Measurements from ENCODE around the gene RRAS2.
"Not testable (repeated sequence)": the region's sequence is repeated elsewhere in the genome, so short reads cannot be mapped to it uniquely, and the experiment has no call there.

RRAS2 gene

DNA sequence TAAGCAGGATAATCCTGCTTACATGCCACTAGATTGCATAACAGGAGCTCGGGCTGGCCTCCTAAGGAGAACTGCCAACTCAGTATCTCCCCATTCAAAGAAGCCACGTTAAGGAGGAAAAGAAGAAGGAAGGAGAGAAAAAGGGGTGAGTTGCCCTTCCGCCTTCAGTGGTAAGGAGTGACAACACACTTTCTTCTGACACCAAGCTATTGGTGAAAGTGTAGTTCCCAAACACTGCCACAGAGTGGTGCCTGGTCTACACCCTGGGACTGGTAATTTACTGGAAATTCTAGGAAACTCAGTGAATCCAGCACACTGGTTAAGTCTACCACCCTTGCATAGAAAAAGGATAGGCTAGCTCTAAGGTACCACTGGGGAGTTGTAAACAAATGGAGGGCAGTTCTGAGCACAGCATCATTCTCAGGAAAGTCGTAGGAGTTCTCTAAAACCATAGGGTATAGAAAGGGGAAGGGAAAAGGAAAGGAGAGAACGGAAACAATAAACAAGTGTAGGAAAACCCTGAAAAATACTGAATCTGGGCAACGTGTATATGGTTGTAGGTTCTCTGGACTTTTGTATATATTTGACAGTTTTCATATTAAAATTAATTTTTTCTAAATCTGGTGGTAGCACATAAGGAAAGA, 58.2 kb downstream of the RRAS2 start:
- peak; percentile 26 for DNase-seq

DNA sequence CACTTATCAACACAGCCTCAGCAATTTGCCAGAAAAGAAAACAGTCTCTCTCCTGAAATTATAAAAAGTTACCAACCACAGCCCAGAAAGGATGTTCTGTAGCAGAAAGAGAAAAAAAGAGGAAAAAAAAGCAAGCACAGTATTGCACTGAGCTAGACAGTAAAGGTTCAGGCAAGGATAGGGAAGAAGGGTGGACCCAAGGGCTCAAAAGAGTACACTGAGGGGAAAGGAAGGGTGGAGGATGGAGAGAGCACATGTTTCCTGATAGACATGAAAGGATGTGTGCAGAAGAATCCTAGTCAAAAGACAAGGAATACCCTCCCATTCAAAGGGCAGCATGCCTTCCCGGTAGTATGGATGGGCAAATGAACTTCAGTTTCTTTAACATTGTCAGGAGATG, 59.1 kb downstream of the RRAS2 start:
- no peak for DNase-seq

DNA sequence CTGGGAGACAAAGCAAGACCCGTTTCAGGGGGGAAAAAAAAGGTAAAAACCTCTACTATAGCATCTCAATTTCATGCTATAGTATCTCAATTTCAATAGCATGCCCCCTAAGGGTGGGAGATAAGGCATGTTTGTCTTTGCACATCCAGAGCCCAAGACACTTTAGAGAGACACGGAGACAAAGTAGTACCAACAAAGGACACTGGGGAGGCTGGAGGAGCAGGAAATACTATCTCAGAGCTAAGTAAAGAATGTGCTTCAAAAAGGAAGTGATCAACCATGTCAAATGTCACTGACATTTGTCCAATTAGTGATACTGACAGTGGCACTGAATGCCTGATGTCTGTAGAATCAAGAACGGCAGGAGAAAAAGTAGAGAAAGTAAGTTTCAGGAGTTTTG, 68.6 kb downstream of the RRAS2 start:
- DNase-seq = no peak

DNA sequence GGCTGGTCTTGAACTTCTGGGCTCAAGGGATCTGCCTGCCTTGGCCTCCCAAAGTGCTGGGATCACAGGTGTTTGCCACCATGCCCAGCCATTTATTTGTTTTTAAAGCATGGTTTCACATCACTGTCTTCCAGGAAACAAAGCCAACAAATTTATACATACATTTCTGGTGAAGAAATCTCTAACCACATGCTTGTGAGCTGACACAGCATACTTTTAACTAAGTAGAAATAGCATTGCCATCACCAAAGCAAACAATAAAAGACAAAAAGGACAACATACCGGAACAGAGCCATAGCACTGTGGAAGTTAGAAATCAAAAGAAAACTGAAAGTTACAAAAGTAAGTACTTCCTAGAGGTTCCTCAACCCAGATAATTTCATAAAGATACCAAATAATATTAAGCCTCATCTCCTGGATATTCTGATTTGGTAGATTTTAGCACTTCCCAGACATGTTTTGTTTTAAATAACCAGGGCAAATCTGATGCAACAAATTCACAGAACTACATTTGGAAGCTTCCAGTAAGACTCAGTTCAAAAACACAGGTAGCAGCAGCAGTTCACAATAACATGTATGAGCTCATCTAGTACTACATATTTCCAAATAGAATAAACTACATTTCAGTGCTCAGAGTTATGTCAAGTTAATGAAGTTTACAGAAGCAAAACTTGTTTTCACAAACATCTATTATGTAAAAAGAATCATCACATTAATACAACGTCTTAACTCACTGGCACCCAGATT, 70.6 kb downstream of the RRAS2 start:
- DNase-seq = no peak

DNA sequence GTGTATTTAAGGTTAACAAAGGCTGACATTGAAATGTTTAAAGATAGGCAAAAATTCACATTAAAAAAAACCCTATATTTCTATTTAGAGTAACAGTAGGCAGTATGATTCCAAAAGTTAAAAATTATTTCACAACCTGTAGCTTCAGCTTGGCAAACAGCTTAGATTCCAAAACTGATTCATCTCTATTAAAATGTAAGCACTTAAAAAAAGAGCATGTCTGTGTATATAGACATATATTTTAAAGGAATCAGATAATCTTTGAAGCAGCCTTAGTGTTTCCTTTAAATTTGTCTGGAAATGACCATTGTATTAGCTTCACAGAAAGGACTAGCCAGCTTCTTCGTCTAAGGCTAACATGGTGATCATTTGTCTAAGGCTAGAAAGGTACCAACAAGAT, 80.1 kb downstream of the RRAS2 start:
- DNase-seq = not testable (repeated sequence)

DNA sequence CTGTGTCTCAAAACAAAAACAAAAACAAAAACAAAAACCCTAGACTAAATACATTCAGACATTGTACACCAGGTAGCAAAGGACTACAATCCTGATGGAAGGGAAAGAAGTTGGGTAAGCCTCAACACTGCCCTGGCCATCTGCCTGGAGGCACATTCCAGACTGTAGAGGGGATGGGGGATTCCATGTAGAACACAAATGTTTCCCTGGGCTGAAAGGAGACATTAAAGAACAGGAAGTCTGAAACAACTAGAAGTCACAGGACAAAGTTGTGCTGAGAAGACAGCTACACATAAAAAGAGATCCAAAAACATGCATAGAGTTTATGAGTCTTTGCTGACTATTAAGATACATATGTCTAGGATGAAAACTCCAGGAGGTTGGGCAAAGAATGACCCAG, 83.9 kb downstream of the RRAS2 start:
- DNase-seq = no peak

DNA sequence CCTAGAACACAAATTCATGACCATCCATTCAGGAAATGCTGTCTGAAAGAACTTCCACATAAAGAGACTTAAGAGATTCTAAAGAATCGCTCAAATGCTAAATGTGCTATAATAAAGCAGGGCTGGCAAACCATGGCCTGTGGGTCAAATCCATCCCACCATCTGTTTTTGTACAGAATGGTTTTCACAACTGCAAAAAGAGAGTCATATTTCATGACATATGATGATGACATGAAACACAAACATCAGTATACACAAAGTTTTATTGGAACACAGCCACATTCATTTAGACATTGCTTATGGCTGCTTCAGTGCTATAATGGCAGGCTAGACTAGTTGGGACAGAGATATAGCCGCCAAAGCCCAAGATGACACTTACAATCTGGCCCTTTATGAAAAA, 85.1 kb downstream of the RRAS2 start:
- DNase-seq = no peak

DNA sequence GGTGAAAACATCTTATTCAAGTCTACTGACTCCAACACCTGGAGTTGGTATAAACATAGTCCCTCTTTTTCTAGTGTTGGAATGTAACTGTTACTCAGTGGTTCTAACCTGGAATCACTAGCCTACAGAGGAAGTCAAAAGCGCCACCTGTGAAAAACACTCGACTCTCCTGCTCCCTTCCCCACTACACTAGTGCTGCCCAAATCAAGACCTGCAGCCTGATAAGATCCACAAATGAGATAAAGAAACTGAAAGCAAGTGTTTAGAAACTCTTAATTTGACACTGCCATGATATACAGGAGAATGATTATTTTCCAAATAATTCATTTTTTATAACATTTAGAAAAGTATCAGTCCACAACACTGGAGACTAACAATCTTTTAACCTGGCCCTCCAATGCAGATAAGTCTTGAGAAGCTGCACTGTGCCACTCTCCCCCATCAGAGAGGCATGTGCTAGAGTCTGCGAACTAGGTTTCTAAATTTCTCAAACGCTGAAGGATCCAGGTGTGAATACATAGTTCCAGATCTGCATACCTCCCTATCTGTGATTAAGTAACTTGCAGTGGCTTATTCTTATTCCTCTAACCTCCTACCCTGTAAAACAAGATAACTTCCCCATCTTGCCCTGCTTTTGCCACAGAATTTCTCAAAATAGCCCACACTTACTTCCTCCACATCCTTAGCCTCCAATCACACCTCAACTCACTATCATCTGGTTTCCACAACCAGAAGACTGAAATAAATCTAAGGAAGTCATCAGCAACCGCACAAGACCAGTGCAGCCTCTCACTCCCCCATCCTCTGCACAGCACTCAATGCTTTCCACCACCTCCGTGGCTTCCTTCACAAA, 88.1 kb downstream of the RRAS2 start:
- no peak for DNase-seq

DNA sequence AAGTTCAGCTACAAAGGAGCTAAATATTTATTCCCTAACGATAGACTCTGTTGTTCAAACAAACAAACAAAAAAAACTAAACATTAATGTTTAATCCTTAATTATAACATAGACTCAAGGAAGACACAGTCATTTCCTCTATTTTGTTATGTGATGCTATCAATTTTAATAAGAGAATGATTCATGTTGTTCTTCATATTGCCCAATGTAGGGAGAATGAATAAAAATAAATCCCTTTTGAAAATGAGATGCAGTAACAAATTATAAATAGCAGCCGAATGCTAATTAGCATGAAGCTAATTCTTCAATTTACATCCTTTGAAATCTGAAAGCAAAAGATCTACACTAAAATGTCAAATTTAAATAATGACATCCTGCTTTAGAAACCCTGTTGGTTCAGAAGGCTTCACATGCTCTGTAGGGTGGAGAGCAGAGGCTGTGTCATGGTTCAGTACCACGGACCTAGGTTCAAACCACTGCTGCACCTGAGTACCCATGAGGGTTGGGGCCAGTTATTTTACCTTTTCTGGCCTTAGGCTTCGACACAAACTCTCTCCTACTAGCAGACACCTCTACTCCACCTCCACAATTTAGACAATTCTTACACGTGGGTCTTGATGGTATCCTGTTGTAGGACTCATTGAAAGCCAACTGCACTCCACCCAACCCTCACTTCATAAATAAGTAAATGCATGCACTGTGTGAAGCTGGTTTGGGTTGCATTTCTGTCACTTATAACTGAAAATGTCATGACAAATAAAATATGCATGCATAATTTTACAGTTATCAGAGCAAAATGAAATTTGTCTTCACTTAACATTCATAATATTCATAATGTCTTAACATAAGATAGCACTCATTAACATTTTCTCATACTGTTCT, 89.0 kb downstream of the RRAS2 start:
- no peak for DNase-seq

DNA sequence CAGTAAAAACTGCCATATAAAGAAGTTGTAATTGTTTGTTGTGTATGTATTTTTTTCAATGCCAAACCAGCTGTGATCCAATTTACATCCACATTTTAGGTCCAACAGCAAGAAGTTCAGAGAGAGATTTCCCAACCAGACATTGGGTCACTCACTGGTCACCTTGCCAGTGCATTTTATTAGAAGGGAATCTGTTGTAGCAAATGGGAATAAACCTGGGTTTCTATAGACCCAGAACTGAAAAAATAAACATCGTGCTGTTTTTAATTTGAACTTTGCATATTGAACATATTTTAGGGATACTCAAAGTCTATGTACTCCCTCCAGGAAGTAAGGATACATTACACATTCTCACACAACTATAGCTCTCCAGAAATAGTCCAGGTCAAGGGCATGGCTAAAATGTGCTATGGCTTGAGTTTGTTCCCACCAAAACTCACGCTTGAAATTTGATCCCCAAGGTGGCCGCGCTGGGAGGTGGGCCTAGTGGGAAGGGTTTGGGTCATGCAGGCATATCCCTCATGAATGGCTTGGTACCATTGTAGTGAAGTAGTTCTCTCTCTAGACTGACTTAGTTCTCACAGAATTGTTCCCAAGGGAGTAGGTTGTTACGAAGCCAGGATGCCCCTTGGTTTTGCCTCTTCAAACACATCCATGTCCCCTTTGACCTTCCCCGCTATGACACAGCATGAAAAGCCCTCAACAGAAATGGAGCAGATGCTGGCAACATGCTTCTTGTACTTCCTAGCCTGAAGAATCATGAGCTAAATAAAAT, 90.9 kb downstream of the RRAS2 start:
- DNase-seq = no peak

DNA sequence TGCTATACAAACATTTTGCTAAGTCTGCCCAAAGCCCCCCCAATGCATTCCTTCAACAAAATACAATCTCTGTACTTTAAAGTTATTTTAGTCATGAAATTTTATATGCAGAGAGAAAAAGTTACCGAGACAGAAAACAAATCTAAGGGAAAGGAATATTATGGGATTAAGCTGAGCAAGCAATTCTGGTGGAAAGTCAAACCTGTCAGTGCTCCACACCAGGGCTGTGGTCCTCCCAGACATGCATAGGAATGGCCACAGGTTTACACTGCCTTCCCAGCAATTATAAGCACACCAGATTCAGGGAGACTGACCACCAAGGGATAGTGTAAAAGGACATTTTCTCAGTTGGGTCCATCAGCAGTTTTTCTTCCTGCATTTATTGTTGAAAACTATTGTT, 92.4 kb downstream of the RRAS2 start:
- no peak for DNase-seq

DNA sequence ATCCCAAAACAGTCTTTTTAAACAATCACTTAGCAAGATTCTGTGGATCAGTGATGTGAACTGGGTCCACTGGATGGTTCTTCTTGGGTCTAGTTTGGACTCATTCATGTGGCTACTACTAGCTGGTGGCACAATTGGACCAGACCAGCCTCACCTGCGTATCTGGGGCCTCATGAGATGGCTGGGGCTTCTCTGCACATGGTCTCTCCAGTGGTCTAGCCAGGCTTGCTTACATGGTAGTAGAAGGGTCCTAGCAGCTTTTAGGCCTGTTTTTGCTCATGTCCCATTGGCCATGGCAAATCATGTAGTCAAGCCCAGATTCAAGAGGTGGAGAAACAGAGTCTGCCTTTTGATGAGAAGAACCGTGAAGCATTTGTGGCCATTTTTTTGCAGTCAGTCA, 94.0 kb downstream of the RRAS2 start:
- no peak for DNase-seq

DNA sequence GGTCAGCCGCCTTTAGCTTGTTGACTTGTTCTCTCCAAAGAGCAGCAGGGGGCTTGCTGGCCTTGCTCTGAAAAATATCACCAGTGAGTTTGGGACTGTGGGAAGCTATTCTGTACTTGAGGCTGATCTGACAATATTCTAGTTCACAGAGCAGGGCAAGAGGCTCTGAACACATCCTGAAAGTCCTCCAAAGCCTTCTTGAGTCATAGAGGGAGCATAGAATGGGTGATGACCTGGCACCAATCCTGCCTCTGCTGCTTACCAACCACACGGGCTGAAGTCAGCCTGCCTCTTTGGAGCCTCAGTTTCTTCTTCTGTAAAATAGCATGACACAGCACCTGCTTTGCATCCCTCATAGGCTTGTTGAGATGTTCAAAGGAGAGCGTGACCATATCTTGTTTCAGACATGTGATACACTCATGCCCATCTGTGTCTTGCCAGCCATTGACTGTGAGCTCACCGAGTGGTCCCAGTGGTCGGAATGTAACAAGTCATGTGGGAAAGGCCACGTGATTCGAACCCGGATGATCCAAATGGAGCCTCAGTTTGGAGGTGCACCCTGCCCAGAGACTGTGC, 96.6 kb downstream of the RRAS2 start:
- DNase-seq = no peak

DNA sequence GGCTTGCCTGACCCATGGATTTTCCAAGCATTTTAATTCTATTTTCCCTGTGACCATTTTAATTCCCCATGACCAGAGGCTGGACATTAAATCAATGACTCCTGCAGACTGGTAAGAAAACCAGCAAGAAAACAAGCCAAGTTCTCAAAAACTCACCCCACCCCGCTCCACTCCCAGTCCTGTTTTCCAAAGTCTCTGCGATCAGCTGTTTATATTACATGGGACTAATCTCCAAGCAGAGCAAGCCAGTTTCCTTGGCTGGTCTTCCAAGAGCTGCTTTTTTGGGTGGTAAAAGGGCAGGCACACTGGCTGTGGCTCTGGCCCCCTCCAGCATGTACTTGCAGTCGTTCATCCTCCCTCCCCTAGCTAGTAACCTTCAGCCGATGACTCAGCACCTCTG, 97.9 kb downstream of the RRAS2 start:
- no peak for DNase-seq

DNA sequence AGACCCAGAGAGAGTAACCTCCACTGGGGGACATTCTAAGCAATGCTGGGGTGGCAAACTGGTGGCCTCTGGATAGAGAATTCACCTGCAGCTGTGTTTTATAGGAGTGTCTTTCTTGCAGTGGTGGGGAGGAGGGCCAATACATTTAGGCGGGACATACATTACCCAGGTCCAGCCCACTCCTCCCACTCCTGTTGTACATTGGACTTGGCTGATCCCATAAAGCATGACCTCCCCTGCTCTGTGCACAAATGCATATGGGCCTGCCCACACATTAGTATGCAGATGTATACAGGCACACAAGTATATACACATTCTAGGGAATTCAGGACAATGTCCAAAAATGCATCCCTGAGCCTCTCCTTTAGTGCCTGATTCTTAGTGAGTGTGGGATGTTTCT, 99.1 kb downstream of the RRAS2 start:
- DNase-seq = no peak

DNA sequence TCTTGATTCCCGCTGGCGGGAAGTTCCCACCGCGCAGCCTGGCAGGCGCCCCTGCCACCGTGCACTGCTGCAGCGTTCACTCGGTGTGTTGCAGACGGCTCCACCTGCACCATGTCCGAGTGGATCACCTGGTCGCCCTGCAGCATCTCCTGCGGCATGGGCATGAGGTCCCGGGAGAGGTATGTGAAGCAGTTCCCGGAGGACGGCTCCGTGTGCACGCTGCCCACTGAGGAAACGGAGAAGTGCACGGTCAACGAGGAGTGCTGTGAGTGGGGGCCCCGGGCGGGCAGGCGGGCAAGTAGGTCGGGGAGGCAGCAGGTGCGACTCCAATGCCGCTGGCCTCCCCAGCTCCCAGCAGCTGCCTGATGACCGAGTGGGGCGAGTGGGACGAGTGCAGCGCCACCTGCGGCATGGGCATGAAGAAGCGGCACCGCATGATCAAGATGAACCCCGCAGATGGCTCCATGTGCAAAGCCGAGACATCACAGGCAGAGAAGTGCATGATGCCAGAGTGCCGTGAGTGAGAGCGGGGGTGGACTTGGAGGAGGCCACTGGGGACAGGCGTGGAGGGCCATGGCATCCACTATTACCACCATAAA, 99.7 kb downstream of the RRAS2 start:
- no peak for DNase-seq

DNA sequence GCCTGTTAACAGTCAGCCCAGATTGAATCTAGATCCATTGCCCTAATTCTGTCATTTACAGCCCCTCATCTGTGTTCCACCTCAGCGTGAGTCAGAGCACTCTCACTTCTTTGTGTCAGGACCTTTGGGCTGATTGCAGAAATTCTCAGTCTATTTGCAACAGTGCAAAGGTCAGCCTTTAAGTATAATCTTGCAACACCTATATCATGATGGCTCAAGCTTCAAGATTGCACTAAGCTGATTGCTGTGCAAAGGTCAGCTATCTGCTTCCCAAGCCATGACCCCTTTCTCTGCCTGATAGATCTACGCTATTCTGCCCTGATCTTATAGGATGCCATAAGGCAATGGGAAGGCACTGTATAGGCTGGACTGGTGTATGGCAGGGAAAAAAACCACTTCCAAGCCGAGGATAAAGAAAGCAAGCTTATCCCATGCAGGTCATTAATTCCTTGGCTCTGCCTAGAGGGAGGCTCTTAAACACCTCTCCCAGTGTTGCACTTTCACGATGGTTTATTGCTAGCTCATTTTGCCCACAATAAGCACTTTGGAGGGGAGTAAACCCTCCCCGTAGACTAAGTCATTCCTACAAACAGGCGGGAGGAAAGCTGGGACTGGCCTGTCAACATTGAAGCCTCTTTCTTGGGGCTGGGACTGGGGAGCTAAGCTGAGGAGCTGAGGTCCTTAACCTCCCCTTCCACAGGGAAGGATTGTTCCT, 100.6 kb downstream of the RRAS2 start:
- no peak for DNase-seq

DNA sequence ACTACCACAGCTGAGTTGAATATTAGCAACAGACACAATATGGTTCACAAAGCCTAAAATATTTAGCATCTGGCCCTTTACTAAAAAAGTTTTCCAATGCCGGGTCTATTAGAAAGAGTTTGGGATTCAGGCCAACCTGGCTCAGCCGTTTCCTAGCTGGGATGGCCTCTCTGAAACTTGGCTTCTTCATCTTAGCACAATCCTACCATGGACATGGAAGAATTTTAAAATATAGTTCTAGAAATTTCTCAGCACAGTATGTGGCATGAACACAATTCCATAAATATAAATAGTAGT, 103.8 kb downstream of the RRAS2 start:
- DNase-seq = no peak

DNA sequence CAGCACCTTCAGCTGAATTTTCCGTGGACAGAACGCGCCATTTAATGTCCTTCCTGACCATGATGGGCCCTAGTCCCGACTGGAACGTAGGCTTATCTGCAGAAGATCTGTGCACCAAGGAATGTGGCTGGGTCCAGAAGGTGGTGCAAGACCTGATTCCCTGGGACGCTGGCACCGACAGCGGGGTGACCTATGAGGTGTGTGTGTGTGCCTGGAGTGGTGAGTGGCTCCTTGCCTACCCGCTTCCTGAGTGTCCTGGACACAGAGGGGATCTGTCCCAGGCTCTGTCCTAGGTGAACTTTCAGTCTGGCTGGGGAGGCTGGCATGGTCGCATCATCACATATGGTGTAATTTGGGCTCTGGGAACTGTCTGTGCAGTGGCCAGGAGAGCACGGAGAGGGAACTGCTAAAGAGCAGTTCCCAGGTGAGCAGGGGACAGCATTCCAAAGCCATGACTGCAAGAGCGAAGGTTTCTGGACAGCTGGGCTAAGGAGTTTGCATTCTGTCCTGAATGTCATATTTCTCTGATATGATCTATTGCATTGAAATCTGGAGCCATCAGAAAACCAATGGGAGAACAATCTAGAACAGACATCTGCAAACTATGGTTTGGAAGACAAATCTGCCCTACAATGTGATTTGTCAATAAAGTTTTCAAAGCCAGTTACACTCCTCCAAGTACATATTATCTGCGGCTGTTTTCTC, 104.3 kb downstream of the RRAS2 start:
- no peak for DNase-seq

DNA sequence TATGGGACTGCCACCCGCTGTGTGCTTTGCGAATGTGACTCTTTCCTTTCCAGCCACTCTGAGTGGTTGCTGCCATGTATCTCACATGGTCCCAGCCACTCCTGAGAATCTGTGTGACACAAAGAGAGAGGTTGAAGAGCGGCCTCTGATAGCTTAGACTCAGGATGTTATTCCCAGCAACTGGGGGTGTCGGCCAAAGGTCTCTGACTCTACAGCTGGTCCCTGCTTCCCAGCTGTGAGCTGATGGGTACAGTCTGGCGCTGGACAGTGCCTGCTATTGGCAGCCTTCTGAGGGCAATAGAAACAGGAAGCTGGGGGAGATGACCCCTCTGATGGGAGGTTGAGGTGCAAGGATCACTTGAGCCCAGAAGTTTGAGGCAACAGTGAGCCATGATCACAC, 105.1 kb downstream of the RRAS2 start:
- DNase-seq = no peak

Data from NCI-H2107 (cell line).